ENCODE data around the gene NACC2.
"Not testable (repeated sequence)": the region's sequence is repeated elsewhere in the genome, so short reads cannot be mapped to it uniquely, and the experiment has no call there.

The NACC2 gene

GRCh38 chr9:136044971-136045594, 50.0 kb downstream of the NACC2 start:
- DNase-seq (ENCODE audit: low spot score): no peak

GRCh38 chr9:136044207-136044970, 50.7 kb downstream of the NACC2 start:
- no peak for DNase-seq (ENCODE audit: low spot score)

- no peak for DNase-seq (ENCODE audit: low spot score)
Observed at GRCh38 chr9:136043441-136043991, 51.6 kb downstream of the NACC2 start.

GRCh38 chr9:136042541-136042940, 52.5 kb downstream of the NACC2 start:
- DNase-seq (ENCODE audit: low spot score): no peak

GRCh38 chr9:136040848-136041247, 54.2 kb downstream of the NACC2 start:
- not testable (repeated sequence) for DNase-seq (ENCODE audit: low spot score)

- no peak for DNase-seq (ENCODE audit: low spot score)
Observed at GRCh38 chr9:136039488-136039887, 55.6 kb downstream of the NACC2 start.

- DNase-seq (ENCODE audit: low spot score): no peak
Observed at GRCh38 chr9:136036848-136037247, 58.2 kb downstream of the NACC2 start.

- DNase-seq (ENCODE audit: low spot score): no peak
Observed at GRCh38 chr9:136036050-136036449, 59.0 kb downstream of the NACC2 start.

- DNase-seq (ENCODE audit: low spot score): no peak
Observed at GRCh38 chr9:136031741-136032730, 63.1 kb downstream of the NACC2 start.

- DNase-seq (ENCODE audit: low spot score): no peak
Observed at GRCh38 chr9:136031094-136031493, 64.0 kb downstream of the NACC2 start.

- DNase-seq (ENCODE audit: low spot score): no peak
Observed at GRCh38 chr9:136029556-136029955, 65.5 kb downstream of the NACC2 start.

GRCh38 chr9:136028760-136029470, 66.2 kb downstream of the NACC2 start:
- DNase-seq (ENCODE audit: low spot score): no peak

- DNase-seq (ENCODE audit: low spot score): not testable (repeated sequence)
Observed at GRCh38 chr9:136026943-136027289, 68.2 kb downstream of the NACC2 start.

- no peak for DNase-seq (ENCODE audit: low spot score)
Observed at GRCh38 chr9:136026266-136026942, 68.7 kb downstream of the NACC2 start.

GRCh38 chr9:136025481-136025880, 69.6 kb downstream of the NACC2 start:
- DNase-seq (ENCODE audit: low spot score): no peak

- DNase-seq (ENCODE audit: low spot score): no peak
Observed at GRCh38 chr9:136024696-136025316, 70.3 kb downstream of the NACC2 start.

- no peak for DNase-seq (ENCODE audit: low spot score)
Observed at GRCh38 chr9:136024286-136024685, 70.8 kb downstream of the NACC2 start.

- DNase-seq (ENCODE audit: low spot score): no peak
Observed at GRCh38 chr9:136023410-136024225, 71.5 kb downstream of the NACC2 start.

GRCh38 chr9:136022731-136023409, 72.2 kb downstream of the NACC2 start:
- DNase-seq (ENCODE audit: low spot score): no peak

All from ecto neural progenitor cell (in vitro differentiated cells).